Stimulated activated CD4-positive, alpha-beta T cell treated with anti-CD3 and anti-CD28 coated beads, TNF-alpha, amount 100 ng/mL, for 24 hours (primary cell): ENCODE results near the gene TIGD7.
A peak's percentile ranks its signal among the peaks of the same experiment; 100 is the strongest.

Experiments
- DNase-seq, 3 experiments: peaks; one replicate each; pipeline ENCODE4 v3.0.0-alpha.2; 2020; ENCODE audit warnings: low read depth in 3 of 3

TIGD7 gene

GRCh38 chr16:3305109-3306068 lies at the start of gene TIGD7, which contains the start of gene ZNF75A:
TSS of gene TIGD7 (minus strand) at chr16:3305430. CDS start at chr16:3300614, 4,816 bp downstream.
TSS of gene ZNF75A (plus strand) at chr16:3305497. CDS start at chr16:3308429, 2,932 bp downstream.
- DNase-seq: peak; percentile 45 to 80 (median 63)

GRCh38 chr16:3349175-3349574 lies 43.9 kb upstream of the TIGD7 start:
- no peak for DNase-seq

GRCh38 chr16:3348547-3349167 lies 43.4 kb upstream of the TIGD7 start:
- DNase-seq: no peak

GRCh38 chr16:3347586-3347985 lies 42.4 kb upstream of the TIGD7 start:
- DNase-seq: no peak

- DNase-seq: no peak
Observed at GRCh38 chr16:3346041-3346440, 40.8 kb upstream of the TIGD7 start.

- DNase-seq: no peak
Observed at GRCh38 chr16:3328643-3329042, 23.4 kb upstream of the TIGD7 start.

- DNase-seq: no peak
Observed at GRCh38 chr16:3328104-3328503, 22.9 kb upstream of the TIGD7 start.

GRCh38 chr16:3327514-3327913 lies 22.3 kb upstream of the TIGD7 start:
- no peak for DNase-seq

- DNase-seq: no peak
Observed at GRCh38 chr16:3321816-3322215, 16.6 kb upstream of the TIGD7 start.

- no peak for DNase-seq
Observed at GRCh38 chr16:3317315-3317999, 12.2 kb upstream of the TIGD7 start.

- DNase-seq: no peak
Observed at GRCh38 chr16:3311496-3311895, 6.3 kb upstream of the TIGD7 start.

- no peak for DNase-seq
Observed at GRCh38 chr16:3306078-3306477, 848 bp upstream of the TIGD7 start.

- DNase-seq: no peak
Observed at GRCh38 chr16:3304370-3304769, 860 bp downstream of the TIGD7 start.

- no peak for DNase-seq
Observed at GRCh38 chr16:3295783-3296182, 9.4 kb downstream of the TIGD7 start.

- no peak for DNase-seq
Observed at GRCh38 chr16:3295209-3295608, 10.0 kb downstream of the TIGD7 start.

GRCh38 chr16:3292604-3293003 lies 12.6 kb downstream of the TIGD7 start:
- no peak for DNase-seq

- no peak for DNase-seq
Observed at GRCh38 chr16:3289998-3290673, 15.1 kb downstream of the TIGD7 start.

- DNase-seq: no peak
Observed at GRCh38 chr16:3285131-3285530, 20.1 kb downstream of the TIGD7 start.

GRCh38 chr16:3283543-3284447 lies 21.4 kb downstream of the TIGD7 start:
- DNase-seq: no peak

GRCh38 chr16:3282730-3283542 lies 22.3 kb downstream of the TIGD7 start, which contains the start of gene ZNF263:
TSS of gene ZNF263 (plus strand) at chr16:3283491. CDS start at chr16:3283819, 328 bp downstream.
- DNase-seq: peak; percentile 86 to 92 (median 90)
